SK-N-SH treated with all-trans-retinoic acid at 6 μM for 48 hours (cell line): Measurements from ENCODE around the gene ARID3B.

Experiments used
- ARNTL ChIP-seq: fragments of 450-650 bp; formaldehyde crosslinking; IDR thresholded peaks from 2 replicates; pipeline ENCODE4 v1.5.0; 2020; ENCODE audit warnings: low read depth, mild to moderate bottlenecking, moderate library complexity, borderline replicate concordance
- GLIS3 ChIP-seq: fragments of 250-450 bp; sonication (Bioruptor Pico); IDR thresholded peaks from 2 replicates; pipeline ENCODE4 v1.5.0; 2020; ENCODE audit warnings: mild to moderate bottlenecking, moderate library complexity
- ISL1 ChIP-seq: fragments of 250-450 bp; sonication (Bioruptor Pico); IDR thresholded peaks from 2 replicates; pipeline ENCODE4 v2.1.2; 2022; ENCODE audit warnings: mild to moderate bottlenecking, moderate library complexity
- OSR1 ChIP-seq: fragments of 250-450 bp; sonication (Bioruptor Pico); IDR thresholded peaks from 2 replicates; pipeline ENCODE4 v1.8.0; 2022; ENCODE audit warnings: moderate library complexity, mild to moderate bottlenecking, inconsistent platforms
- RARB ChIP-seq: fragments of 250-450 bp; sonication (Bioruptor Pico); IDR thresholded peaks from 2 replicates; pipeline ENCODE4 v1.8.0; 2021; ENCODE audit warnings: mild to moderate bottlenecking, moderate library complexity
- TOX ChIP-seq: fragments of 250-450 bp; sonication (Bioruptor Pico); IDR thresholded peaks from 2 replicates; pipeline ENCODE4 v1.8.0; 2021; ENCODE audit warnings: mild to moderate bottlenecking, moderate library complexity, borderline replicate concordance
- ZC3H10 ChIP-seq: fragments of 250-450 bp; sonication (Bioruptor Pico); IDR thresholded peaks from 2 replicates; pipeline ENCODE4 v1.5.1; 2021; ENCODE audit warnings: mild to moderate bottlenecking, moderate library complexity
- ZFP3 ChIP-seq: fragments of 250-450 bp; sonication (Bioruptor Pico); IDR thresholded peaks from 2 replicates; pipeline ENCODE4 v1.5.0; 2020; ENCODE audit warnings: mild to moderate bottlenecking, moderate library complexity
- ZFP30 ChIP-seq: fragments of 450-650 bp; formaldehyde crosslinking; IDR thresholded peaks from 2 replicates; pipeline ENCODE4 v1.5.0; 2022; ENCODE audit warnings: mild to moderate bottlenecking, moderate library complexity
- TF ChIP-seq, protein P1 (sequence below): fragments of 250-450 bp; sonication (Bioruptor Pico); IDR thresholded peaks from 2 replicates; pipeline ENCODE4 v1.5.0; 2020; ENCODE audit warnings: mild to moderate bottlenecking, moderate library complexity
- TF ChIP-seq, protein P2 (sequence below): fragments of 250-450 bp; sonication (Bioruptor Pico); IDR thresholded peaks from 2 replicates; pipeline ENCODE4 v1.8.0; 2020; ENCODE audit warnings: mild to moderate bottlenecking, moderate library complexity, borderline replicate concordance

DNA sequence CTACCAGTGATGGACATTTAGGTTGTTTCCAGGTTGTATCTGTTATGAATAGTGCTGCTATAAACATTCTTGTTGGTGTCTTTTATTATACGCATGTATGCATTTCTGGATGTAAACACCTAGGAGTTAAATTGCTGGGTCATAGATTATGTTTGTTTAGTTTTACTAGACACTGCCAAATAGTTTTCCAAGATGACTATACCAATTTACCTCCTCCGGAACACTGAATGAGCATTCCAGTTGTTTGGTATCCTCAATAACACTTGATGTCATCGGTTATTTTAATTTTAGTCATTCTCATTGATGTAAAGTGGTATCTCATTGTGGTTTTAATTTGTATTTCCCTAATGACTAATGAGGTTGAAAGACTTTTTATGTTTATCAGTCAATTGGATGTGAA lies 36.6 kb upstream of the ARID3B start:
- no peak for TF ChIP-seq ZFP3 (CRISPR knock-in tag)
- TF ChIP-seq TOX (CRISPR knock-in tag) = no peak
- TF ChIP-seq, protein P1, sequence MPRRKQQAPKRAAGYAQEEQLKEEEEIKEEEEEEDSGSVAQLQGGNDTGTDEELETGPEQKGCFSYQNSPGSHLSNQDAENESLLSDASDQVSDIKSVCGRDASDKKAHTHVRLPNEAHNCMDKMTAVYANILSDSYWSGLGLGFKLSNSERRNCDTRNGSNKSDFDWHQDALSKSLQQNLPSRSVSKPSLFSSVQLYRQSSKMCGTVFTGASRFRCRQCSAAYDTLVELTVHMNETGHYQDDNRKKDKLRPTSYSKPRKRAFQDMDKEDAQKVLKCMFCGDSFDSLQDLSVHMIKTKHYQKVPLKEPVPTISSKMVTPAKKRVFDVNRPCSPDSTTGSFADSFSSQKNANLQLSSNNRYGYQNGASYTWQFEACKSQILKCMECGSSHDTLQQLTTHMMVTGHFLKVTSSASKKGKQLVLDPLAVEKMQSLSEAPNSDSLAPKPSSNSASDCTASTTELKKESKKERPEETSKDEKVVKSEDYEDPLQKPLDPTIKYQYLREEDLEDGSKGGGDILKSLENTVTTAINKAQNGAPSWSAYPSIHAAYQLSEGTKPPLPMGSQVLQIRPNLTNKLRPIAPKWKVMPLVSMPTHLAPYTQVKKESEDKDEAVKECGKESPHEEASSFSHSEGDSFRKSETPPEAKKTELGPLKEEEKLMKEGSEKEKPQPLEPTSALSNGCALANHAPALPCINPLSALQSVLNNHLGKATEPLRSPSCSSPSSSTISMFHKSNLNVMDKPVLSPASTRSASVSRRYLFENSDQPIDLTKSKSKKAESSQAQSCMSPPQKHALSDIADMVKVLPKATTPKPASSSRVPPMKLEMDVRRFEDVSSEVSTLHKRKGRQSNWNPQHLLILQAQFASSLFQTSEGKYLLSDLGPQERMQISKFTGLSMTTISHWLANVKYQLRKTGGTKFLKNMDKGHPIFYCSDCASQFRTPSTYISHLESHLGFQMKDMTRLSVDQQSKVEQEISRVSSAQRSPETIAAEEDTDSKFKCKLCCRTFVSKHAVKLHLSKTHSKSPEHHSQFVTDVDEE (CRISPR knock-in tag) = no peak
- TF ChIP-seq ZC3H10 = no peak
- TF ChIP-seq OSR1 (CRISPR knock-in tag) = no peak
- TF ChIP-seq ARNTL (CRISPR knock-in tag) = no peak
- no peak for TF ChIP-seq ZFP30 (CRISPR knock-in tag)
- no peak for TF ChIP-seq GLIS3 (CRISPR knock-in tag)
- TF ChIP-seq RARB (CRISPR knock-in tag) = no peak
- TF ChIP-seq ISL1 = no peak
- TF ChIP-seq, protein P2, sequence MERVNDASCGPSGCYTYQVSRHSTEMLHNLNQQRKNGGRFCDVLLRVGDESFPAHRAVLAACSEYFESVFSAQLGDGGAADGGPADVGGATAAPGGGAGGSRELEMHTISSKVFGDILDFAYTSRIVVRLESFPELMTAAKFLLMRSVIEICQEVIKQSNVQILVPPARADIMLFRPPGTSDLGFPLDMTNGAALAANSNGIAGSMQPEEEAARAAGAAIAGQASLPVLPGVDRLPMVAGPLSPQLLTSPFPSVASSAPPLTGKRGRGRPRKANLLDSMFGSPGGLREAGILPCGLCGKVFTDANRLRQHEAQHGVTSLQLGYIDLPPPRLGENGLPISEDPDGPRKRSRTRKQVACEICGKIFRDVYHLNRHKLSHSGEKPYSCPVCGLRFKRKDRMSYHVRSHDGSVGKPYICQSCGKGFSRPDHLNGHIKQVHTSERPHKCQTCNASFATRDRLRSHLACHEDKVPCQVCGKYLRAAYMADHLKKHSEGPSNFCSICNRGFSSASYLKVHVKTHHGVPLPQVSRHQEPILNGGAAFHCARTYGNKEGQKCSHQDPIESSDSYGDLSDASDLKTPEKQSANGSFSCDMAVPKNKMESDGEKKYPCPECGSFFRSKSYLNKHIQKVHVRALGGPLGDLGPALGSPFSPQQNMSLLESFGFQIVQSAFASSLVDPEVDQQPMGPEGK (CRISPR knock-in tag) = no peak
